ENCODE measurements around the gene GLIS1.
"Not testable (repeated sequence)": the region's sequence is repeated elsewhere in the genome, so short reads cannot be mapped to it uniquely, and the experiment has no call there.

GLIS1 gene

DNA sequence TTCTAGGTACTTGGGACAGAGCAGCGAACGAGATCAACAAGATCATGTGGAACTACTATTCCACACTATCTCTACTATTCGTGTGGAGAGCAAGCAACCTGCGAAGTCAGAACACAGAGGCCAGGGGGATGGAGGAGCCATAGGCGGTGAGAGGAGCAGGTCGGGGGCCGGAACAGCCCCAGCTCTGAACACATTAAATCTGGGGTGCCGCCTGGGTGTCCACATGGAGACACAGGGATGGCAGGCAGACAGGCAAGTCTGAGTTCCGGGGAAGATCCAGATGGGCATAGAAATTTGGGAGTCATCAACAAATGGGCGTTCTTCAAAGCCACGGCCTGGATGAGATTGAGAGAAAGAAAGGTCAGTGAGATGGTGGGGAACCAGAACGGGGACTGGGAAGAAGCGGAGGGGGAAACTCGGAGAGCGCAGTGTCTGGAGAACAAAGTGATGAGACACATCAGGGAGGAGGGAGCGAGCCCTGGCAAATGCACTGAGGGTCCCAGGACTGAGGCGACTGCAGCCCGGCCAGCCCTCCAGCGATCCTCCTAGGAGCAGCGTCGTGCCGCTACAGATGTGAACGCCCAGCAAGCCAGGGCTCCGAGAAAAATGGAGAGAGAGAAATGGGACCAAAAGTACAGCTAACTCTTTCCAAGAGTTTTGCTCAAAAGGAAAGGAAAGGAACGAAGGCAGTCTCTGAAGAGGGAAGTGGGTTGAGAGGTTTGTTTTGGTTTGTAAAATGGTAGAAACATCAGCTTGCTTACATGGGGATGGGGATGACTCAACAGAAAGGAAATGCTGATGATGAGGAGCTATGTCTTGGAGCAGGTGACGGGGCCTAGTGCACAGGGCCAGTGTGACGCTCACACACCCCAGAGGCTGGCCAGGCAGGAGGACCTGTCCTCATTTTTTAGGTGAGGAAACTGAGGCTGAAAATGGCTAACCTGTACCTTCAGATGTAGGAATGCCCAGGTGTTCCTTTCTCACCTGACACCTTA lies 84.5 kb downstream of the GLIS1 start:
- DNase-seq (ENCODE audit: low read depth in 2 of 2), result no peak

DNA sequence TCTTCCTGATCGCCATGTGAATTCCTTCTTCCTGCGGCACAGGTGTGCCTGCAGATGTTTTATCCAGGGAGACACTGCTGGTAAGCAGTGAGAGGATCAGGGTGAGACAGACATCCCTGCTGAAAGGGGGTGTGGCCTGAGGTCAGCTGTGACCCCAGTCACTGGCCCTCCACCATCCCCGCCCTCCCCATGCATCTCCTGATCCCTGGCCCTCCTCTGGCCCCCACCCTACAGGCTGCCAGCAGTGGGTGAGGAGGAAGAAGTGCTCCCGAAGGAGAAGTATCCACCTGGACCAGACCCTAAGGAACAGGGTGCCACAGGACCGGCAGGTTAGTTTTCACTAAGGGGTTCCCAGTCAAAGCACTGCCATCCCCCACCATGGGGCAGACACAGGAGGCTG lies 85.3 kb downstream of the GLIS1 start:
- DNase-seq (ENCODE audit: low read depth in 2 of 2), result no peak

DNA sequence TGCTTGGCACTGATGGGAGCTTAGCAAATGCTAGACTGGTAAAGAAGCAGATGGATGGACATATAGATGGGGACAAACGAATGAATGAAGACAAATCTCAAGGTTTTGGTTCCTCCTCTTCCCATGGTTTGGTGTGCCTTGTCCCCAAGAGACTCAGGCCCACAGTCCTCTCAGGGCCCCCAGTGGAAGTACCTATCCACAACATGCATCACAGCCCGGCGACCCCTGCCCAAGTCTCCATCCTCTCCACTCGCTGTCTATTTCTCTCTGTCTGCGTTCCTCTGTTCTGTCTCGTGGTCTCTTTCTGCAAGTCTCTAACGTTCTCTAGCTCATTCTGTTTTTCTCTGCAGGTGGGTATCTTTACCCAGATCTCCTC lies 85.8 kb downstream of the GLIS1 start:
- no peak for DNase-seq (ENCODE audit: low read depth in 2 of 2)

DNA sequence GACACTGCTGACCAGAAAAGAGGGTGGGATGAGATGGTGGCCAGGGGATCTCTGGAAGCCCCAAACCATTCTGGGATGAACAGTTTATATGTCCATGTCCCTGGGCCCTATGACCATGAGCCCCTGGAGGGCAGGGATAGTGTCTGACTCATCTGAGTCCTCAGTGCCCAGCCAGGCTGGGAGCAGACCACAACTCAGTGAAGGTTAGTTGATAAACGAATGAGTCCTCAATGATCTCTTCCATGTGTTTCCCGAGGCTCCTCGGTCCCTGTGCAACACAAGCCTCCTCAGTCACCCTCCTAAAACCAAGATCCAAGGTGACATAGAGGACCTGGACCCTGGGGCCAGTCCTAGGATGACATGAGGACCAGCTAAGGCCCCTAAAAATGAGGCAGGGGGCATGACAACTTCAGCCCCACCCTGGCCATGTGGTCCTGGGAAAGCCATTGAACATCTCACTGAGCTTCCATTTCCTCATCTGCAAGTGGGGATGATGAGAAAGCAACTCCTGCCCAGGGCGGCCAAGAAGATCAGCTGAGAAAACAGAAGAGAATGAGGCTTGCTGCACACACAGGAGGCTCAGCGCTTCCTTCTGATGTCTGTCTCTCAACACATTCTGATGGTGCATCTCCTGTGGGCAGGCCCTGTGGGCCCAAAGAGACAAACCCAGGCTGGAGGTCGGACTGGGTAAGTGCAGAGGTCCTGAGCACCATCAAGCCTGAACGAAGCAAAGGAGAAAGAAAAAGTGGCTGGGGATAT lies 86.3 kb downstream of the GLIS1 start:
- no peak for DNase-seq (ENCODE audit: low read depth in 2 of 2)

DNA sequence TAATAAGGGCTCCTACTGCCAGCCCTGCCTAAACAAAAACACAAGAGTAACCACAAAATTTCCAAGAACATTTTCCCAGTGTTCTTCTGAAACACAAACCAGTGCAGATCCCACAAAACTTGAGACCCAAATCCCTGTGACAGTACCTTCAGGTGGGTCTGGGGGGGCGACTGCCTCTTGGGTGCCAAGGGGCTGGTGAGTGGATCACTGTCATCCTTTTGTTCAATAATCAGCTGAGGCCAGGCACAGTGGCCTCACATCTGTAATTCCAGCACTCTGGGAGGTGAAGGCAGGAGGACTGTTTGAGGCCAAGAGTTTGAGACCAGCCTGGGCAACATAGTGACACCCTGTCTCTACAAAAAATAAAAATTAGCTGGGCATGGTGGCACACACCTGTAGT lies 87.6 kb downstream of the GLIS1 start:
- no peak for DNase-seq (ENCODE audit: low read depth in 2 of 2)

DNA sequence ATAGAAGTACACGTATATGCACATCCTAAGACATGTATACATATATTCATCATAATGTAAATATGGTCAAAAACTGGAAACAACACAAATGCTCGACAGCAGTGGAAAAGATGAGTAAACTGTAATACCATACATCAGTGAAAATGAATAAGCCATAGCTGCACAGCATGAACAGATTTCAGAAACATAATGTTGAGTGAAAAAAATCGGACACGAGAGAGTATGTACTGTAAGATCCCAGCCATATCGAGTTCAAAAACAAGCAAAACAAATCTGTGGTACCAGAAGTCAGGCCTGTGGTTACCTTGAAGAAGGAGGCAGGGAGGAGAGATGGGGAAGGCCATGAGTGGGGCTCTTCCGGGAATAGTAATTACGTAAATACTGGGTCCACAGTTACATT lies 90.4 kb downstream of the GLIS1 start:
- DNase-seq (ENCODE audit: low read depth in 2 of 2), result no peak

DNA sequence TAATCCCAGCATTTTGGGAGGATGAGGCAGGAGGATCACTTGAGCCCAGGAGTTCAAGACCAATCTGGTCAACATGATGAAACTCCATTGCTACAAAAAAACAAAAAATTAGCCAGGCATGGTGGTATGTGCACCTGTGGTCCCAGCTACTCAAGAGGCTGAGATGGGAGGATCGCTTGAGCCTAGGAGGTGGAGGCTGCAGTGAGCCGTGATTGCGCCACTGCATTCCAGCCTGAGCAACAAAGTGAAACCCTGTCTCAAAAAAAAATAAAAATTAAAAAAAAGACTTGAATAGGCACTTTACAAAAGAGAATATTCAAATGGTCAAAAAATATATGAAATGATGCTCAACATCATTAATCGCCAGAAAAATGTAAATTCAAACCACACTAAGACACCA lies 91.0 kb downstream of the GLIS1 start:
- DNase-seq (ENCODE audit: low read depth in 2 of 2), result not testable (repeated sequence)

DNA sequence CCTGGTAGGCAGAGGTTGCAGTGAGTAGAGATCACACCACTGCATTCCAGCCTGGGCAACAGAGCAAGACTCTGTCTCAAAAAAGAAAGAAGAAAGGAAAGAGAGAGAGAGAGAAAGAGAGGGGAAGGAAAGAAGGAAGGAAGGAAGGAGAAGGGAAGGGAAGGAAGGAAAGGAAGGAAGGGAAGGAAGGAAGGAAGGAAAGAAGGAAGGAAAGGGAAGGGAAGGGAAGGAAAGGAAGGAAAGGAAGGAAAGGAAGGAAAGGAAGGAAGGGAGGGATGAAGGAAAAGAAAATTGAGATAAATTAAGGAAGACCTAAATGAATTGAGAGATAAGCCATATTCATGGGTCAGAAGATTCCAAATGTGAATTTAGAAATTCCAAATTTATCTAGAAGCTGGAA lies 92.2 kb downstream of the GLIS1 start:
- DNase-seq (ENCODE audit: low read depth in 2 of 2), result no peak

DNA sequence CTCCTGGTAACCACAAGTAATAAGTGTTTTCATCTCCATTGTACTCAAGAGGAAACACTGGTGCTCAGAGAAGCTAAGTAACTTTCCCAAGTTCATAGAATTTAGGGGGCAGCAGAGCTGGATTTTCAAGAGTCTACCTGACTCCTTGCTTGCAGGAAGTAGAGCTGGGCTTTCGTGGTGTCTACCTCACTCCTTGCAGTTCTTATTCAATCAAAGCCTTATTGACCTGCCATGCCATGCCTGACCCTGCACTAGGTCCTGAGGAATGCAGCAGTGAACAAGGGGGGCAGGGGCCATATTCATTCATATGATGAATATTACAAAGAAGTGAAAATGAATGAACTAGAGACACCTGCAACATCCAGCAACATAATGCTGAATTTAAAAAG lies 93.3 kb downstream of the GLIS1 start:
- DNase-seq (ENCODE audit: low read depth in 2 of 2), result no peak

DNA sequence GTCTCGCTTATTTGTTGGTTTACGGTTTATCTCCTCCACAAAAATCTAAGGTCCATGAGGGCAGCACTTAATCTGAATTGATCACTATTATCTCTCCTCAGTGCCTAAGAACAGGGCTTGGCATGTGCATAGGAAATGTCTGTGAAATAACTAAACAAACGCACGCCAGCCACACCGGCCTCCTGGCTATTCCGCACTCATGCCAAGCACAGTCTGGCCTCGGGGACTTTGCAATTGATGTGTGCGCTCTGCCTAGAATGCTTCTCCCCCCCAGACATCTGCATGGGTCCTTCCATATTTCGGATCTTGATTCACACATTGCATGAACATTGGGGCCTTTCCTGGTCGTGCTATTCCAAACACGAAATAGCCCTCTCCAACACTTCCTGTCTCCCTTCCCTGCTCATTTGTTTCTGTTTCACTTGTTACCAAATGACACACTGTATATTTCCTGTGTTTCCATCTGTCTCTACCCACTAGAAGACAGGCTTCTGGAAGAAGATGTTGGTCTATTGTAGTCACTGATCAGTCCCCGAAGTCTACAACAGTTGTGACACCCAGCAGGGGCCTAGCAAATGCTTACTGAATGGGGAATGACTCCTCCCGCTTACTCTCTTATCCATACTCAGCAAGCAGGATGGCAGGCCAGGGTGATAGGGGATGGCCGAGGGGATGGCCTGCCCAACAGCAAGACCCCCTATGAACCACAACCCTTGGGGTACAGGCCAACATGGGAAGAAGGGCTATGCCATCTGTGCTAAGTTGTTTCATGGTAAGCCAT lies 93.9 kb downstream of the GLIS1 start:
- no peak for DNase-seq (ENCODE audit: low read depth in 2 of 2)

DNA sequence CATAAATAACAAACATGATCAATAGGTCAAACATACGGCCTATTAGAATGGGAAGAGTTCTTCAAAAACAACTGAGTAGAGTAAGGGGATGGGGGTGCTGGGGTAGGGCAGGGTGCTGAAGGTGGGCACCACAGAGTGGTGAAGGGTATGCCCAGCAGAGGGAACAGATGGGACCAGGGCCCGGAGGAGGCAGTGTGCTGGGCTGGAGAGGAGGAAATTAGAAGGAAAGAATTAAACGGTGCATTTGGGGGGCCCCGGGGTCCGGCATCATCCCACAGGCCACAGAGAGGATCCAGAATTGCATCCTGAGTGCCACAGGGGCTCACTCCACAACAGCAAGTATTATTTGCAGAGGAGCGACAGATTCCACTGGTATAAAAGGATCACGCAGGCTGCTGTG lies 94.5 kb downstream of the GLIS1 start:
- DNase-seq (ENCODE audit: low read depth in 2 of 2), result no peak

DNA sequence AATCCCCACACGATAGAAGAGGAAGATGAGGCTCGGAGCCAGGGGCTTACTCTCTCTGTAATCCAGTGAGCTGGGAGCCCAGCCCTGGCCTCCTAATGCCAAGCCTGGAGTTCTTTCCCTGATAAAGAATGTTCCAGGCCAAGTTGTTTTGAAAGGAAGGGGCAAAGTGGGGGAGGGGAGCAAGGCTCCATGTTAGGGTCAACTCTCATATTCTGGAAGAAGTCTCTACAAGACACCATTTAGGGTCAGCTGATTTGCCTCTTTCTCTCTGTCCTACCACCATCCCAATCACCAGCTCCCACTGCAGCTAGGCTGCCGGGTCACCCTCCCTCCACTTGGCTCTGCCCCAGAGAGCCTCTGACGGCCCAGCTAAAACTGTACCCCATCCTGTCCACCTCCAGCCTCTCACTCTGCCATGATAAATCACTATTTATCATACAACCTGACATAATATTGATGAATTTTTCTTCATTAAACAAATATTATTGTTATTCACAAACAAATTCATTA lies 95.0 kb downstream of the GLIS1 start:
- no peak for DNase-seq (ENCODE audit: low read depth in 2 of 2)

DNA sequence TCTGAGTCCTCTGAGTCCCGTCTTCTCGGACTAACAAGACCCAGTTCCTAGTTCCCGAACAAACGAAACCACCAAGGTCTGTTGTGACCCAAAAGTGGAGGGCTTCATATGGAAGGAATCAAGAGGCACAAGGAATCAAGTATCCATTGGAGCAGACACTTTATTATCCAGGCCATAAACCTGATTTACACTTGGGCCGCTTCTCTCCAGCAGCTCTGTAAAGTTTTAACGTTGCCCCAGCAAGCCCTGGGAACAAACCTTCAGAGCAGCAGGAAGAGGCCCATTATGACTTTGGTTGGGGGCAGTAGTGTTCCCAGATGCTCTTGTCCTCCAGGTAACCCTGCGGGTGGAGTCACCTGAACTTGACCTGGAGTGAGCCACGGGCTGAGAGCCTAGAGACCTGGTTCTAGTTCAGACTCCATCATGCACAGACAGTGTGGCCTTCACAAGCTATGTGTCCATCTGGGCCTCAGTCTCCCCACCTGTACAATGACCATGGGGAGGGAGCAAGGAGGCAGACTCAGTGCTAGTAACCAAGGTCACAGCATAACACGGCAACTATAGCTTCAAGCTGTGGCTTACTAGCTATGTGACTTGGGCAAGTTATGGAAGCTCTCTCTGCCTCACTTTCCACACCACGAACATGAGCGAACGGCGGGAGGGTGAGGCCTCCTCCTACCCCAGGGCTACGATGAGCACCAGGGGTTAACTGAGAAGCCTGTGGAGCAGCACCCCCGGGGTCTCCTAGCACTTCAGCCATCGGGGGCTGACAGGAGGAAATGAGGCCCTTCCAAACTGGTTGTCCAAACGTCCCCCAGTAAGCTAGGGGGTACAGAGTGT lies 95.7 kb downstream of the GLIS1 start:
- DNase-seq (ENCODE audit: low read depth in 2 of 2), result no peak

DNA sequence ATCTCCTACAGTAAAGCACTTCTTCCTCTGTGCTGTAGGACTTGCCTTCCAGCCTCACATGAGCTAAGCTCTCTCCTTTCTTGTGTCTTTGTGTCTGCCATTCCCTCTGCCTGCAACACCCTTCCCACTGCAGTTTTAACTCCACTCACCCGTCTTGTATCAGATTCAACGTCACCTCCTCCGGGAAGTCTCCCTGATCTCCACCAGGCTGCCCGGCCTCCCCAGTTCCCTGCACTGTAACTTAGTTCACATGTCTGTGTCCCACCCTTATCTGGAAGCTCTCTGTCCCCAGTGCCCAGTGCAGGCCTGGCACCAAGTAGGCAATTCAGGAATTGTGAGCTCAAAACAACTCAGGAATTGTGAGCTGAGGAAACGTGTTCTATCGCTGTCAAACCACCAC lies 96.4 kb downstream of the GLIS1 start:
- DNase-seq (ENCODE audit: low read depth in 2 of 2), result no peak

DNA sequence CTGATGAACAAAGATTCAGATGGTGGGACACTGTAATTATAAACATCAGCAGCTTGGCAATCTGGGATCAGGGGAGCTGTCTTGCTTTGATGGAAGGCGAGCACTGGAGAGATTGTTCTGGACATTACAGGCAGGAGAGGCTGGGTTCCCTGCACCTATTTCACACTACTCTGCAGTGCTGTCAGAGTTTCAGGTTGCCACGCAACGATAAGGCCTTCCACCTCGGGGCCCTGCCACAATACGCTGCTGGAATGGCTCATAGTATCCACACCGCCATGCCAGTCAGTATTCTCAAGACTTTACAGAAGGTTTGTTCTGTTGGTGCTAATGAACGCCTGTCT lies 96.8 kb downstream of the GLIS1 start:
- no peak for DNase-seq (ENCODE audit: low read depth in 2 of 2)

DNA sequence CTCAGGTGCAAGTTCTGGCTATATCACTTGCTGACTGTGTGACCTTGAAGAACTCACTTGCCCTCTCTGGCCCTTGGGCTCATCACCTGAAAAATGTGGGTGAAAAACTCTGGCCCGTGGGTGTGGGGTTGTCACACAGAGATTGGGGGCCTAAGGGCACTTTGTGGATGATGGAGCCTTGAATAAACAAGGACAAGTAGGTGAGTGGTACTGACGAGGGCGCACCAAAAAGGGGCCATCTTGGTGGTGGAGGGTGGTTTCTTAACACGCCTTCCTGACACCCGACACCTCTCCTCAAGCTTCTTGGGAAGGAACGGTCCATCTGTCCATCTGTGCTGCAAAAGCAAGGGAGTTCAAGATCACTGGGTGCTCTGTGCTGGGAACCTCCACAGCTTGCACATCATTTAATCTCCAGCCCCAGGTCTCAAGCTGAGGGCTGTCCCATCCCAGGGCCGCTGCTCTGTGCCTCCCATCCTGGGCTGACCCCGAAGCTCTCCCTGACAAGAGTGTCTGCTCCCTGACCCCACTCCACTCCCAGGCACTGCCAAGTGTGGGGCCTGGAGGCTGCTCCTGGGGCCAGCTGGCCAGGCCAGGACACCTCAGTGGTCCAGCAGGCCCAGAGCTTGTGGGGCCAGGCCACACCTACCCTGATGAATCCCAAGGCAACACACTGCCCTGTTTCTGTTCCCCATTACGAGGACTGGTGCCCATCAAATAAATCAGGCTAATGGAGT lies 97.3 kb downstream of the GLIS1 start:
- no peak for DNase-seq (ENCODE audit: low read depth in 2 of 2)

DNA sequence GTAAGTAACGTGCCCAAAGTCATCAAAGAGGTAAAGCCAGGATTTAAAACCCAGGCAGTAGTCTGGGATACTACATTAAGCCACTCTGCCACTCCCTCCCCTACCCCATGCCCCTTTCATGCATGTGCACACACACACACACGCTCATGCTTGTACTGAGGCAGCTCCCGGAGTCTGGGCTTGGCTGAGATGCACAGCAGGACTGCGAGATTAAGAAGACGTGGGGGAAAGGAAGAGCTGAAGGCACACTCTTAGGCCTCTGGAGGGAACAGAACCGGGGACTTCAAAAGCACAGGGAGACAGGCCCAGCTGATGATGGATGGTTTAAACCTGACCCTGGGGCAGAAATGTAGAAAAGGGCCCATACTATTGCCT lies 98.3 kb downstream of the GLIS1 start:
- DNase-seq (ENCODE audit: low read depth in 2 of 2), result no peak

DNA sequence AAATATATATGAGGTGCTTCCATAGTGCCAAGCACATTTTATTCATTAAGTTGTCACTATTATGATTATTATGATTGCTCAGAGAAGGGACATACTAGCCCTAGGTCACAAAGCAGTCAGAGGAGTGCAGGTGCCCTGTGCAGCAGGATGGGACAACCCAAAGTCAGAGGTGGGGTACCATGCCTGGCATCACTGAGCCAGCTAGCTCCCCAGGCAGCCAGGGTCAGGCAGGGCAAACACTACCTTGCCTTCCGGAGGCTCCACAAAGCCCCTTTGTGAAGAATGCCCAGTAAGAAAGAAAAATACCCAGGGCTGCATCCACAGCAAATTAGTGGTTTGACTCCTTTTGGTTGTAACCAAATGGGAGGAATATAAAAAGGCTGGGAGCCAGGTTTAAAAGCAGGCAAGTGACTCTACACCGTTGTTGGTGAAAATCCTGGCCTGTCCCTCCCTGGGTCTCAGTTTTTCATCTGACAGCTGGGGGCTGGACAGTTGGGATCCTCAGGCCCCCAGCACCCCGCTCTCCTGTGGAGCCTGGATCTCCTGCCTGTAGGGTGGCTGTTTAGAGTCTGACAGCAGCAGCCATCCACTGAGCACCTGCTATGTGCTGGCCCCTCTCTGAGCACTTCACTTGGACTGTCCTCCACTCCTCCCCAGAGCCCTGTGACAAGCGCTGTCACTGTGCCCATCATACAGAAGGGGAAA lies 98.8 kb downstream of the GLIS1 start:
- no peak for DNase-seq (ENCODE audit: low read depth in 2 of 2)

DNA sequence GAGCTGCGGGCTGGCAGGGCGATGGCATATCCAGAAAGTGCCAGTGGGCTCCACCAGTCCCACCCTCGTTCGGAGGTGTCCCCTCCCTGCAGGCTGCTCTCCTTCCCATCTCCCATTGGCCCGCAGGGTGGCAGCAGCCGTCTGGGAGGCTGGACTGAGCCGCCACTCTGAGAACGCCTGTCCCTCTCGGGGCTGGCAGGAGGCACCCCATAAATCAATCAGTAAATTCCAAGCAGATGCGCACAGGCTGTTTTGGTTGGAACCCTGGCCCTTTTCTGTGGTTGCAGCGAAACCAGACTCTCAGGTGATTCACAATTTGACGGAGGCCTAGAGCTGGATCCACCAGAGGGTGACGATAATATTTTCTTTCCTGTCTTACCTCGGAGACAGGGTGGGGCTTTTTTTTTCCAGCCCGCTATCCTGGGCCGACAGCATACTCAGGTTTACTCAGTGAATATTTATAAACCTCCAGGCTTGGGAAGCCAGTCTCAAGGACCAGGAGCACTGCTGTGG lies 99.7 kb downstream of the GLIS1 start:
- DNase-seq (ENCODE audit: low read depth in 2 of 2), result no peak

All from stimulated activated CD4-positive, alpha-beta T cell treated with anti-CD3 and anti-CD28 coated beads, Interleukin-1b, Interleukin-23, amount 100 ng/mL, for 1 hour (primary cell).